GM23338 (cell line): ENCODE results near the gene R3HDM1. TPM values are rescaled to one million over a fixed set of nuclear protein-coding genes. Genes with fewer than 3 reads are reported as not detected.

Experiments
- ATAC-seq: fragments of 200-7000 bp; cut with Tn5 transposase; 3 replicates; pipeline ENCODE4 v1.9.1; 2020
- DNase-seq: peaks from one replicate; pipeline ENCODE4 v3.0.0-alpha.2; 2015; ENCODE audit warnings: low spot score
- H2AFZ ChIP-seq: fragments of 200-600 bp; sonication (generic); 2 replicates; pipeline ENCODE4 v1.8.0; 2016; ENCODE audit warnings: antibody characterized with exemption, mild to moderate bottlenecking, moderate library complexity
- H3F3A ChIP-seq: fragments of 200-600 bp; sonication (generic); replicated peaks from 2 replicates; pipeline ENCODE4 v1.8.0; 2017; ENCODE audit warnings: antibody characterized with exemption, mixed run types, low read depth
- H3K27ac ChIP-seq: fragments of 200-600 bp; sonication (generic); 2 replicates; pipeline ENCODE4 v1.6.1; 2016; ENCODE audit warnings: low read depth
- H3K27me3 ChIP-seq: fragments of 200-600 bp; sonication (generic); 2 replicates; pipeline ENCODE4 v1.8.0; 2016; ENCODE audit warnings: mild to moderate bottlenecking, mixed run types, moderate library complexity; ENCODE audit not compliant: insufficient read depth
- H3K36me3 ChIP-seq: fragments of 200-600 bp; sonication (generic); 2 replicates; pipeline ENCODE4 v1.8.0; 2016; ENCODE audit warnings: mild to moderate bottlenecking; ENCODE audit not compliant: insufficient read depth
- H3K4me1 ChIP-seq: fragments of 200-600 bp; sonication (generic); 2 replicates; pipeline ENCODE4 v1.8.0; 2016; ENCODE audit warnings: mild to moderate bottlenecking, moderate library complexity; ENCODE audit not compliant: insufficient read depth
- H3K4me2 ChIP-seq: fragments of 200-600 bp; sonication (generic); 2 replicates; pipeline ENCODE4 v1.7.1; 2017; ENCODE audit warnings: mixed run types
- H3K4me3 ChIP-seq: fragments of 200-600 bp; sonication (generic); 2 replicates; pipeline ENCODE4 v1.6.1; 2016; ENCODE audit warnings: mixed run types
- H3K79me2 ChIP-seq: fragments of 200-600 bp; sonication (generic); replicated peaks from 2 replicates; pipeline ENCODE4 v1.8.0; 2017; ENCODE audit warnings: mild to moderate bottlenecking; ENCODE audit not compliant: insufficient read depth
- H3K9me2 ChIP-seq: fragments of 200-600 bp; sonication (generic); 2 replicates; pipeline ENCODE4 v1.8.0; 2017; ENCODE audit not compliant: insufficient read depth
- H4K20me1 ChIP-seq: fragments of 200-600 bp; sonication (generic); replicated peaks from 2 replicates; pipeline ENCODE4 v1.8.0; 2017; ENCODE audit warnings: mild to moderate bottlenecking; ENCODE audit not compliant: insufficient read depth
- H3K27ac Mint-ChIP-seq: 2 replicates; pipeline ENCODE4 v1.8.0; 2020; ENCODE audit warnings: inconsistent platforms, mild to moderate bottlenecking, moderate library complexity, mixed read lengths
- H3K27me3 Mint-ChIP-seq: 3 replicates; pipeline ENCODE4 v1.8.0; 2022; ENCODE audit warnings: low read depth, mild to moderate bottlenecking, moderate library complexity, mixed read lengths, inconsistent platforms; ENCODE audit not compliant: insufficient read depth, poor library complexity
- H3K36me3 Mint-ChIP-seq: 3 replicates; pipeline ENCODE4 v1.8.0; 2021; ENCODE audit warnings: low read depth, mild to moderate bottlenecking, inconsistent platforms, moderate library complexity, mixed read lengths
- H3K4me1 Mint-ChIP-seq: 3 replicates; pipeline ENCODE4 v1.8.0; 2020; ENCODE audit warnings: mild to moderate bottlenecking, inconsistent platforms, mixed read lengths
- H3K4me3 Mint-ChIP-seq: 3 replicates; pipeline ENCODE4 v1.8.0; 2021; ENCODE audit warnings: moderate library complexity, mild to moderate bottlenecking, inconsistent platforms, mixed read lengths
- H3K9me3 Mint-ChIP-seq: 3 replicates; pipeline ENCODE4 v1.8.0; 2020; ENCODE audit warnings: moderate library complexity, mild to moderate bottlenecking, inconsistent platforms, mixed read lengths
- EZH2 ChIP-seq: fragments of 200-600 bp; sonication (generic); IDR thresholded peaks from one replicate; pipeline ENCODE4 v1.8.0; 2017; ENCODE audit warnings: antibody characterized with exemption, mild to moderate bottlenecking, low read depth; ENCODE audit not compliant: unreplicated experiment
- EZH2phosphoT487 ChIP-seq: fragments of 200-600 bp; sonication (generic); IDR thresholded peaks from one replicate; pipeline ENCODE4 v1.8.1; 2018; ENCODE audit warnings: antibody characterized with exemption; ENCODE audit not compliant: unreplicated experiment
- JUNB ChIP-seq: IDR thresholded peaks from one replicate; pipeline ENCODE4 v1.6.1; 2016; ENCODE audit warnings: antibody characterized with exemption; ENCODE audit not compliant: unreplicated experiment
- NANOG ChIP-seq: IDR thresholded peaks from 2 replicates; pipeline ENCODE4 v1.6.1; 2016; ENCODE audit warnings: antibody characterized with exemption, borderline replicate concordance
- POLR2AphosphoS5 ChIP-seq: IDR thresholded peaks from 2 replicates; pipeline ENCODE4 v1.6.1; 2016; ENCODE audit warnings: antibody characterized with exemption, low read depth
- STAT1 ChIP-seq: IDR thresholded peaks from one replicate; pipeline ENCODE4 v1.6.1; 2016; ENCODE audit warnings: antibody characterized with exemption; ENCODE audit not compliant: unreplicated experiment
- ZNF114 ChIP-seq: fragments of 250-450 bp; sonication (Bioruptor Pico); IDR thresholded peaks from 2 replicates; pipeline ENCODE4 v1.5.0; 2020; ENCODE audit warnings: mild to moderate bottlenecking, moderate library complexity
- polyA plus RNA-seq: library from polyadenylated mRNA; unstranded; fragments of >200 nt; fragmentation: Nextera tagmentation; extraction: Ambion mirVana; gene quantifications from 2 replicates; pipeline ENCODE4 v1.2.1, GENCODE V29; 2016
- total RNA-seq: library from RNA; depleted of rRNA; stranded (reverse); fragments of >200 nt; shearing (Covaris generic); gene quantifications from 2 replicates; pipeline ENCODE4 v1.2.3, GENCODE V29; 2014
- TF ChIP-seq, protein P1 (sequence below): fragments of 250-450 bp; sonication (Bioruptor Pico); IDR thresholded peaks from 2 replicates; pipeline ENCODE4 v1.5.0; 2020; ENCODE audit warnings: mild to moderate bottlenecking, moderate library complexity
- TF ChIP-seq, protein P2 (sequence below), 2 experiments: fragments of 200-600 bp in 1 of 2; sonication (generic) in 1 of 2; conservative IDR thresholded peaks; 2 replicates each; pipeline versions ENCODE4 v1.5.1 to v1.6.1; 2016 to 2017; ENCODE audit warnings: antibody characterized with exemption in 2 of 2, low read depth in 2 of 2, mild to moderate bottlenecking in 2 of 2, moderate library complexity in 1 of 2
- TF ChIP-seq, protein P3 (sequence below): IDR thresholded peaks from 2 replicates; pipeline ENCODE4 v1.6.1; 2016; ENCODE audit warnings: antibody characterized with exemption

The R3HDM1 gene
- total and polyA plus RNA-seq, 2 experiments from 2014 or later = 63.1 to 88.8 TPM

DNA sequence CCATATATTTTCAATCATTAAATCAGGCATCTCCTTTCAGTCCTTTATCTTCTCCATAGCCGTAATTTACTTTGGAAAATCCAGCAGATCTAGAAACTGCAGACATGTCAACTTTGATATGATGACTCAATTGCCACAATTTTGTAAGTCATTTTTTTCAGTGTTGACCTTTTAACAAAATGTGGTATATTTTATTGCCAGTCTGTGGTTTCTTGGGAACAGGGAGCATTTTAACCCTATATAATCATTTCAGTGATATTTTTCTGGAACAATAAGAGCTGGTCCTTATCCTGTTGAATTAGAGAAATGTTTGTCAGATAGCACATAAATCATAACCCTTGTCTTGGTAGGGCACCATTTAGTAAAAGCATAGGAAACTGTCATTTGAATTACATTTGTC lies 119.4 kb downstream of the R3HDM1 start:
- TF ChIP-seq STAT1 = no peak
- no peak for TF ChIP-seq NANOG
- no peak for TF ChIP-seq EZH2phosphoT487
- TF ChIP-seq ZNF114 (CRISPR knock-in tag) = no peak
- no peak for TF ChIP-seq JUNB
- TF ChIP-seq, protein P1, sequence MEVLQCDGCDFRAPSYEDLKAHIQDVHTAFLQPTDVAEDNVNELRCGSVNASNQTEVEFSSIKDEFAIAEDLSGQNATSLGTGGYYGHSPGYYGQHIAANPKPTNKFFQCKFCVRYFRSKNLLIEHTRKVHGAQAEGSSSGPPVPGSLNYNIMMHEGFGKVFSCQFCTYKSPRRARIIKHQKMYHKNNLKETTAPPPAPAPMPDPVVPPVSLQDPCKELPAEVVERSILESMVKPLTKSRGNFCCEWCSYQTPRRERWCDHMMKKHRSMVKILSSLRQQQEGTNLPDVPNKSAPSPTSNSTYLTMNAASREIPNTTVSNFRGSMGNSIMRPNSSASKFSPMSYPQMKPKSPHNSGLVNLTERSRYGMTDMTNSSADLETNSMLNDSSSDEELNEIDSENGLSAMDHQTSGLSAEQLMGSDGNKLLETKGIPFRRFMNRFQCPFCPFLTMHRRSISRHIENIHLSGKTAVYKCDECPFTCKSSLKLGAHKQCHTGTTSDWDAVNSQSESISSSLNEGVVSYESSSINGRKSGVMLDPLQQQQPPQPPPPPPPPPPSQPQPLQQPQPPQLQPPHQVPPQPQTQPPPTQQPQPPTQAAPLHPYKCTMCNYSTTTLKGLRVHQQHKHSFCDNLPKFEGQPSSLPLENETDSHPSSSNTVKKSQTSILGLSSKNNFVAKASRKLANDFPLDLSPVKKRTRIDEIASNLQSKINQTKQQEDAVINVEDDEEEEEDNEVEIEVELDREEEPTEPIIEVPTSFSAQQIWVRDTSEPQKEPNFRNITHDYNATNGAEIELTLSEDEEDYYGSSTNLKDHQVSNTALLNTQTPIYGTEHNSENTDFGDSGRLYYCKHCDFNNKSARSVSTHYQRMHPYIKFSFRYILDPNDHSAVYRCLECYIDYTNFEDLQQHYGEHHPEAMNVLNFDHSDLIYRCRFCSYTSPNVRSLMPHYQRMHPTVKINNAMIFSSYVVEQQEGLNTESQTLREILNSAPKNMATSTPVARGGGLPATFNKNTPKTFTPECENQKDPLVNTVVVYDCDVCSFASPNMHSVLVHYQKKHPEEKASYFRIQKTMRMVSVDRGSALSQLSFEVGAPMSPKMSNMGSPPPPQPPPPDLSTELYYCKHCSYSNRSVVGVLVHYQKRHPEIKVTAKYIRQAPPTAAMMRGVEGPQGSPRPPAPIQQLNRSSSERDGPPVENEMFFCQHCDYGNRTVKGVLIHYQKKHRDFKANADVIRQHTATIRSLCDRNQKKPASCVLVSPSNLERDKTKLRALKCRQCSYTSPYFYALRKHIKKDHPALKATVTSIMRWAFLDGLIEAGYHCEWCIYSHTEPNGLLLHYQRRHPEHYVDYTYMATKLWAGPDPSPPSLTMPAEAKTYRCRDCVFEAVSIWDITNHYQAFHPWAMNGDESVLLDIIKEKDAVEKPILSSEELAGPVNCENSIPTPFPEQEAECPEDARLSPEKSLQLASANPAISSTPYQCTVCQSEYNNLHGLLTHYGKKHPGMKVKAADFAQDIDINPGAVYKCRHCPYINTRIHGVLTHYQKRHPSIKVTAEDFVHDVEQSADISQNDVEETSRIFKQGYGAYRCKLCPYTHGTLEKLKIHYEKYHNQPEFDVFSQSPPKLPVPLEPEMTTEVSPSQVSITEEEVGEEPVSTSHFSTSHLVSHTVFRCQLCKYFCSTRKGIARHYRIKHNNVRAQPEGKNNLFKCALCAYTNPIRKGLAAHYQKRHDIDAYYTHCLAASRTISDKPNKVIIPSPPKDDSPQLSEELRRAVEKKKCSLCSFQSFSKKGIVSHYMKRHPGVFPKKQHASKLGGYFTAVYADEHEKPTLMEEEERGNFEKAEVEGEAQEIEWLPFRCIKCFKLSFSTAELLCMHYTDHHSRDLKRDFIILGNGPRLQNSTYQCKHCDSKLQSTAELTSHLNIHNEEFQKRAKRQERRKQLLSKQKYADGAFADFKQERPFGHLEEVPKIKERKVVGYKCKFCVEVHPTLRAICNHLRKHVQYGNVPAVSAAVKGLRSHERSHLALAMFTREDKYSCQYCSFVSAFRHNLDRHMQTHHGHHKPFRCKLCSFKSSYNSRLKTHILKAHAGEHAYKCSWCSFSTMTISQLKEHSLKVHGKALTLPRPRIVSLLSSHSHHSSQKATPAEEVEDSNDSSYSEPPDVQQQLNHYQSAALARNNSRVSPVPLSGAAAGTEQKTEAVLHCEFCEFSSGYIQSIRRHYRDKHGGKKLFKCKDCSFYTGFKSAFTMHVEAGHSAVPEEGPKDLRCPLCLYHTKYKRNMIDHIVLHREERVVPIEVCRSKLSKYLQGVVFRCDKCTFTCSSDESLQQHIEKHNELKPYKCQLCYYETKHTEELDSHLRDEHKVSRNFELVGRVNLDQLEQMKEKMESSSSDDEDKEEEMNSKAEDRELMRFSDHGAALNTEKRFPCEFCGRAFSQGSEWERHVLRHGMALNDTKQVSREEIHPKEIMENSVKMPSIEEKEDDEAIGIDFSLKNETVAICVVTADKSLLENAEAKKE = no peak
- TF ChIP-seq, protein P2, sequence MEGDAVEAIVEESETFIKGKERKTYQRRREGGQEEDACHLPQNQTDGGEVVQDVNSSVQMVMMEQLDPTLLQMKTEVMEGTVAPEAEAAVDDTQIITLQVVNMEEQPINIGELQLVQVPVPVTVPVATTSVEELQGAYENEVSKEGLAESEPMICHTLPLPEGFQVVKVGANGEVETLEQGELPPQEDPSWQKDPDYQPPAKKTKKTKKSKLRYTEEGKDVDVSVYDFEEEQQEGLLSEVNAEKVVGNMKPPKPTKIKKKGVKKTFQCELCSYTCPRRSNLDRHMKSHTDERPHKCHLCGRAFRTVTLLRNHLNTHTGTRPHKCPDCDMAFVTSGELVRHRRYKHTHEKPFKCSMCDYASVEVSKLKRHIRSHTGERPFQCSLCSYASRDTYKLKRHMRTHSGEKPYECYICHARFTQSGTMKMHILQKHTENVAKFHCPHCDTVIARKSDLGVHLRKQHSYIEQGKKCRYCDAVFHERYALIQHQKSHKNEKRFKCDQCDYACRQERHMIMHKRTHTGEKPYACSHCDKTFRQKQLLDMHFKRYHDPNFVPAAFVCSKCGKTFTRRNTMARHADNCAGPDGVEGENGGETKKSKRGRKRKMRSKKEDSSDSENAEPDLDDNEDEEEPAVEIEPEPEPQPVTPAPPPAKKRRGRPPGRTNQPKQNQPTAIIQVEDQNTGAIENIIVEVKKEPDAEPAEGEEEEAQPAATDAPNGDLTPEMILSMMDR (conservative IDR thresholded peaks at IDR 0.05; ENCODE audit: low read depth in 2 of 2) = no peak
- TF ChIP-seq EZH2 = no peak
- TF ChIP-seq POLR2AphosphoS5 = no peak
- TF ChIP-seq, protein P3, sequence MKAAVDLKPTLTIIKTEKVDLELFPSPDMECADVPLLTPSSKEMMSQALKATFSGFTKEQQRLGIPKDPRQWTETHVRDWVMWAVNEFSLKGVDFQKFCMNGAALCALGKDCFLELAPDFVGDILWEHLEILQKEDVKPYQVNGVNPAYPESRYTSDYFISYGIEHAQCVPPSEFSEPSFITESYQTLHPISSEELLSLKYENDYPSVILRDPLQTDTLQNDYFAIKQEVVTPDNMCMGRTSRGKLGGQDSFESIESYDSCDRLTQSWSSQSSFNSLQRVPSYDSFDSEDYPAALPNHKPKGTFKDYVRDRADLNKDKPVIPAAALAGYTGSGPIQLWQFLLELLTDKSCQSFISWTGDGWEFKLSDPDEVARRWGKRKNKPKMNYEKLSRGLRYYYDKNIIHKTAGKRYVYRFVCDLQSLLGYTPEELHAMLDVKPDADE = no peak
- 0 out of 2 replicates have a peak, but pooled peaks cover 4% of the 10 kb centered on the region for H4K20me1 ChIP-seq
- Mint-ChIP-seq H3K36me3 (peaks cover 59% of the 10 kb centered on the region), H3K27me3 (no peaks in the 10 kb centered on the region), H3K4me3 (no peak overlapping the region), H3K9me3 (no peaks in the 10 kb centered on the region), H3K4me1 (no peaks in the 10 kb centered on the region), H3K27ac (no peak overlapping the region)
- peaks cover 29% of the 10 kb centered on the region for H3K36me3 ChIP-seq
- no peaks in the 10 kb centered on the region for H3F3A ChIP-seq
- no peak overlapping the region for H3K4me3 ChIP-seq
- no peak for DNase-seq
- H3K4me2 ChIP-seq = no peak overlapping the region
- no peaks in the 10 kb centered on the region for H3K9me2 ChIP-seq
- no peak overlapping the region for H3K27ac ChIP-seq
- H3K4me1 ChIP-seq = no peaks in the 10 kb centered on the region
- H3K27me3 ChIP-seq = no peaks in the 10 kb centered on the region
- no peak overlapping the region for H2AFZ ChIP-seq
- ATAC-seq = no peak
- no peaks in the 10 kb centered on the region for H3K79me2 ChIP-seq
